ENCODE measurements around the gene ATG14. TPM values are rescaled to one million over a fixed set of nuclear protein-coding genes. Genes with fewer than 3 reads are reported as not detected.

ATG14 gene
- total RNA-seq, 1 donor from 2014 or later = 10.5 TPM

GRCh38 chr14:55366271-55366670 is 45.4 kb downstream of the ATG14 start:
- no peak for FAIRE-seq
- DNase-seq (ENCODE audit: low read depth) = peak; percentile 53
- no peak for TF ChIP-seq CTCF (IDR thresholded peaks at IDR 0.05; ENCODE audit: insufficient read depth, low read length, severe bottlenecking)
- H3K4me3 ChIP-seq (ENCODE audit: low read depth, low read length) = no peak overlapping the region
- H3K27me3 ChIP-seq (ENCODE audit: control insufficient read depth, insufficient read depth, low read length) = no peaks in the 10 kb centered on the region
- peaks cover 1% of the 10 kb centered on the region for H3K36me3 ChIP-seq (ENCODE audit: control insufficient read depth, insufficient read depth, low read length)

GRCh38 chr14:55361190-55361589 is 50.4 kb downstream of the ATG14 start:
- DNase-seq (ENCODE audit: low read depth) = no peak

DNA sequence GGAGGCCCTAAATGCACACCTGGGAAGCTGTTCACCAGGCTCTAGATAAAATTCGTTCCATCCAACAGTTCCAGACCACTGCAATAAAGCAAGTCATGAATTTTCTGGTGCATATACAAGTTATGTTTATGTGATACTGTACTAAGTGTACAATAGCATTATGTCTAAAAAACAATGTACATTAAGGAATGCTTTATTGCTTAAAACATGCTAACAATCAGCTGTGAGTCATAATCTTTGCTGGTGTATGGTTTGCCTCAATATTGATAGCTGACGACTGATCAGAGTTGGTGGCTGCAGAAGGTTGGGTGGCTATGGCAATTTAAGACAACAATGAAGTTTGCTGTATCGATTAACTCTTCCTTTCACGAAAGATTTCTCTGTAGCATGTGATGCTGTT is 52.3 kb downstream of the ATG14 start:
- TF ChIP-seq CTCF (IDR thresholded peaks at IDR 0.05; ENCODE audit: insufficient read depth, low read length, severe bottlenecking) = no peak
- FAIRE-seq (no peak), DNase-seq (ENCODE audit: low read depth) (no peak)
- no peaks in the 10 kb centered on the region for H3K27me3 ChIP-seq (ENCODE audit: control insufficient read depth, insufficient read depth, low read length)
- H3K4me3 ChIP-seq (ENCODE audit: low read depth, low read length) = no peak overlapping the region
- H3K36me3 ChIP-seq (ENCODE audit: control insufficient read depth, insufficient read depth, low read length) = peaks cover 2% of the 10 kb centered on the region

More at GRCh38 chr14:55361190-55361589, 50.4 kb downstream of the ATG14 start:
- no peak for FAIRE-seq
- Histone ChIP-seq H3K36me3 (ENCODE audit: control insufficient read depth, insufficient read depth, low read length) (no peaks in the 10 kb centered on the region), H3K27me3 (ENCODE audit: control insufficient read depth, insufficient read depth, low read length) (no peaks in the 10 kb centered on the region), H3K4me3 (ENCODE audit: low read depth, low read length) (no peak overlapping the region)
- no peak for TF ChIP-seq CTCF (IDR thresholded peaks at IDR 0.05; ENCODE audit: insufficient read depth, low read length, severe bottlenecking)

DNA sequence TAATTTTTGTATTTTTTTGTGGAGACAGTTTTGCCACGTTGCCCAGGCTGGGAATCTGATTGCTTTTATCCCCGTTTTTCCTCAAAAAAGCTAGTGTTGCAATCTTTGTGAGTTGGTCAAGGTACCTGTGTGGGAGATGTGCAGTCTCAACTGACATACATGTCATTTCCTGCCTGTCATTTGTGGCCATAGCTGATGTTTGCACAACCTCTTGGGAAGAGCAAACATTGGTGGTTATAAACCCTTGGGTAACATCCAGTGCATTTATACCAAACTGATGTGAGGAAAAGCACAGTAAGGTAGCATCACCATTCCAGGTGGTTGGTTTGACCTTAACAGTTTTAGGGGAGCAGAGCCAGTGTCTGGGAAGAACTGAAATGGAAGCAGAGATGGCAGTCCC is 54.7 kb downstream of the ATG14 start:
- FAIRE-seq (no peak), DNase-seq (ENCODE audit: low read depth) (peak; percentile 36)
- Histone ChIP-seq H3K36me3 (ENCODE audit: control insufficient read depth, insufficient read depth, low read length) (peaks cover 2% of the 10 kb centered on the region), H3K4me3 (ENCODE audit: low read depth, low read length) (no peak overlapping the region), H3K27me3 (ENCODE audit: control insufficient read depth, insufficient read depth, low read length) (no peaks in the 10 kb centered on the region)
- no peak for TF ChIP-seq CTCF (IDR thresholded peaks at IDR 0.05; ENCODE audit: insufficient read depth, low read length, severe bottlenecking)

GRCh38 chr14:55355922-55356321 is 55.7 kb downstream of the ATG14 start:
- TF ChIP-seq CTCF (IDR thresholded peaks at IDR 0.05; ENCODE audit: insufficient read depth, low read length, severe bottlenecking) = no peak
- no peaks in the 10 kb centered on the region for H3K27me3 ChIP-seq (ENCODE audit: control insufficient read depth, insufficient read depth, low read length)
- no peak overlapping the region for H3K4me3 ChIP-seq (ENCODE audit: low read depth, low read length)
- no peak for DNase-seq (ENCODE audit: low read depth)
- FAIRE-seq = peak; percentile 85
- peaks cover 5% of the 10 kb centered on the region for H3K36me3 ChIP-seq (ENCODE audit: control insufficient read depth, insufficient read depth, low read length)

DNA sequence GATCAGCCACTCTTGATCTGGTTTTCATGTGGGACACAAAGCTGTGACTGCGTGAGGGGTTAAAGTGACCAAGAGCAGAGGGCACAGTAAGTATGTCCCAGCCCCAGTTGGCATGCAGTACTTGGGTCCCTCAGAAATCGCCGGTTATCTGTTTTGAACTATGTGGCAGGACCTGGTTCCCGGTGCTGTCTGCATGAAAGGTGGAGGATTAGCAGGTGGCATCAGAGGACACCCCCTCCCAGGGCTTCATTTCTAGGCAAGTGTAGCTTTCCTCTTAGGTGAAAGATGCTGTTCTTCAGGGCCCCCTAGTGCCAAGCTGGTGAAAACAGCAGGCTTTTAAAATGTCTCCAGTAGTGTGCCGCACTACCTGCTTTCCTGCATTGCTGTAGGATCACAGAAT is 57.1 kb downstream of the ATG14 start:
- Histone ChIP-seq H3K27me3 (ENCODE audit: control insufficient read depth, insufficient read depth, low read length) (no peaks in the 10 kb centered on the region), H3K36me3 (ENCODE audit: control insufficient read depth, insufficient read depth, low read length) (peaks cover 5% of the 10 kb centered on the region), H3K4me3 (ENCODE audit: low read depth, low read length) (no peak overlapping the region)
- peak; percentile 72 for FAIRE-seq
- DNase-seq (ENCODE audit: low read depth) = peak; percentile 47
- TF ChIP-seq CTCF (IDR thresholded peaks at IDR 0.05; ENCODE audit: insufficient read depth, low read length, severe bottlenecking) = peak; percentile 69

Measured in bronchial epithelial cell (primary cell).